ENCODE data around the gene SPINK7. TPM values are rescaled to one million over a fixed set of nuclear protein-coding genes. Genes with fewer than 3 reads are reported as not detected.
"Not testable (repeated sequence)": the region's sequence is repeated elsewhere in the genome, so short reads cannot be mapped to it uniquely, and the experiment has no call there.

The SPINK7 gene
- total RNA-seq, result not detected

GRCh38 chr5:148312153-148312552 lies at the start of gene SPINK7:
TSS of gene SPINK7 (plus strand) at chr5:148312423. CDS start at chr5:148312484, 61 bp downstream.
- no peaks in the 10 kb centered on the region for H3K36me3 ChIP-seq
- no peak for TF ChIP-seq CTCF (IDR thresholded peaks at IDR 0.05)
- no peak within 1 kb of the TSS for H3K4me3 ChIP-seq
- intact Hi-C loops (cut with DNase I), result no loop called here
- H3K4me1 ChIP-seq, result no peaks in the 10 kb centered on the region
- H3K27me3 ChIP-seq, result no peaks in the 10 kb centered on the region
- H3K9me3 ChIP-seq, result no peaks in the 10 kb centered on the region
- no peak within 1 kb of the TSS for H3K27ac ChIP-seq
- DNase-seq (ENCODE audit: low spot score in 2 of 2), result no peak

- no peak for TF ChIP-seq CTCF (IDR thresholded peaks at IDR 0.05)
- H3K4me1 ChIP-seq, result no peaks in the 10 kb centered on the region
- no peak for DNase-seq (ENCODE audit: low spot score in 2 of 2)
- no peaks in the 10 kb centered on the region for H3K9me3 ChIP-seq
- no peak overlapping the region for H3K27ac ChIP-seq
- H3K4me3 ChIP-seq, result no peak overlapping the region
- no peaks in the 10 kb centered on the region for H3K27me3 ChIP-seq
- H3K36me3 ChIP-seq, result no peaks in the 10 kb centered on the region
- intact Hi-C loops (cut with DNase I), result no loop called here
Observed at GRCh38 chr5:148267962-148268361, 44.3 kb upstream of the SPINK7 start.

- no peak for DNase-seq (ENCODE audit: low spot score in 2 of 2)
- no peak for TF ChIP-seq CTCF (IDR thresholded peaks at IDR 0.05)
- no peaks in the 10 kb centered on the region for H3K4me1 ChIP-seq
- no peaks in the 10 kb centered on the region for H3K9me3 ChIP-seq
- H3K36me3 ChIP-seq, result no peaks in the 10 kb centered on the region
- intact Hi-C loops (cut with DNase I), result no loop called here
- H3K27ac ChIP-seq, result no peak within 1 kb of the TSS
- no peak within 1 kb of the TSS for H3K4me3 ChIP-seq
- H3K27me3 ChIP-seq, result no peaks in the 10 kb centered on the region
Observed at GRCh38 chr5:148268566-148268965, 43.7 kb upstream of the SPINK7 start, which contains the start of gene SPINK13. TSS of gene SPINK13 (plus strand) at chr5:148268794. CDS start at chr5:148270073, 1,279 bp downstream.

- H3K4me3 ChIP-seq; H3K36me3 ChIP-seq; intact Hi-C loops (cut with DNase I); H3K27ac ChIP-seq; DNase-seq (ENCODE audit: low spot score in 2 of 2); H3K4me1 ChIP-seq; H3K27me3 ChIP-seq: not testable (repeated sequence)
- H3K9me3 ChIP-seq, result peaks cover 10 to 43% of the 10 kb centered on the region in 2 donors
Observed at GRCh38 chr5:148275129-148275528, 37.1 kb upstream of the SPINK7 start.

GRCh38 chr5:148280893-148281292 lies 31.3 kb upstream of the SPINK7 start:
- DNase-seq (ENCODE audit: low spot score in 2 of 2); H3K4me3 ChIP-seq; H3K27ac ChIP-seq; H3K27me3 ChIP-seq; H3K36me3 ChIP-seq; H3K4me1 ChIP-seq; intact Hi-C loops (cut with DNase I): not testable (repeated sequence)
- peaks cover 6 to 45% of the 10 kb centered on the region in 2 donors for H3K9me3 ChIP-seq

- H3K36me3 ChIP-seq, result not testable (repeated sequence)
Observed at GRCh38 chr5:148281336-148281735, 30.9 kb upstream of the SPINK7 start.

GRCh38 chr5:148290271-148291195 lies 21.7 kb upstream of the SPINK7 start:
- no peaks in the 10 kb centered on the region for H3K4me1 ChIP-seq
- H3K9me3 ChIP-seq, result no peaks in the 10 kb centered on the region
- H3K27me3 ChIP-seq, result no peaks in the 10 kb centered on the region
- TF ChIP-seq CTCF (IDR thresholded peaks at IDR 0.05), result peak in 1 of 3 experiments; percentile 14
- DNase-seq (ENCODE audit: low spot score in 2 of 2), result no peak
- intact Hi-C loops (cut with DNase I), result no loop called here
- H3K36me3 ChIP-seq, result no peaks in the 10 kb centered on the region
- H3K27ac ChIP-seq, result no peak overlapping the region
- H3K4me3 ChIP-seq, result no peak overlapping the region

More at GRCh38 chr5:148281336-148281735, 30.9 kb upstream of the SPINK7 start:
- H3K27ac ChIP-seq; intact Hi-C loops (cut with DNase I); H3K4me3 ChIP-seq; H3K27me3 ChIP-seq; DNase-seq (ENCODE audit: low spot score in 2 of 2); H3K4me1 ChIP-seq: not testable (repeated sequence)
- H3K9me3 ChIP-seq, result peaks cover 6 to 40% of the 10 kb centered on the region in 2 donors
